HG03457 (cell line): ENCODE results near the gene VPS9D1.

Experiments used
- ATAC-seq: cut with Tn5 transposase; IDR thresholded peaks from one replicate; pipeline ENCODE4 v1.9.1; 2021; ENCODE audit warnings: moderate number of reproducible peaks; ENCODE audit not compliant: unreplicated experiment

VPS9D1 gene

DNA sequence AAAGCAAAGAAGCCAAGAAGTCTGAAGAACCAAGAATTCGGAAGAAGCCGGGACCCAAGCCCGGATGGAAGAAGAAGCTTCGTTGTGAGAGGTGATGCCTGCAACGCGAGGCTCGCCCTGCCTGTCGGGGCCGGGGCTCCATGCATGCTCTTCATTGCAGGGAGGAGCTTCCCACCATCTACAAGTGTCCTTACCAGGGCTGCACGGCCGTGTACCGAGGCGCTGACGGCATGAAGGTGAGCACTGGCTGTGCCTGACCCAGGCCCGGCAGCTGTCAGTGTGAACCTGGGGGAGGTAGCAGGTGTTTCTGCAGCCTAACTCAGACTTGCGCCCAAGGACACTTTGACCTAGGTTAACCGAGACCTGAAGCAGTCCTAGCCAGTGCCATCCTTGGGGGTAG lies 12.6 kb upstream of the VPS9D1 start:
- no peak for ATAC-seq

DNA sequence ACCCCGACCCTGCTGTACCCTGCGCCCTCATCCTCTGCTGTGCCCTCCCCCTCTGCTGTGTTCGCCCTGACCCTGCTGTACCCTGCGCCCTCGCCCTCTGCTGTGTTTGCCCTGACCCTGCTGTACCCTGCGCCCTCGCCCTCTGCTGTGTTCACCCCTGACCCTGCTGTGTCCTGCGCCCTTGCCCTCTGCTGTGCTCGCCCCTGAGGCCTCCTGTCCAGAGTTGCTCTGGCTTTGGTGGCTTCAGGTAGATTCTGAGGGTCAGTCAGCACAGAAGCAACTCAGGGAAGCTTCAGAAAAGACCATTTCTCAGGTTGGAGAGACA lies 12.2 kb upstream of the VPS9D1 start:
- no peak for ATAC-seq

DNA sequence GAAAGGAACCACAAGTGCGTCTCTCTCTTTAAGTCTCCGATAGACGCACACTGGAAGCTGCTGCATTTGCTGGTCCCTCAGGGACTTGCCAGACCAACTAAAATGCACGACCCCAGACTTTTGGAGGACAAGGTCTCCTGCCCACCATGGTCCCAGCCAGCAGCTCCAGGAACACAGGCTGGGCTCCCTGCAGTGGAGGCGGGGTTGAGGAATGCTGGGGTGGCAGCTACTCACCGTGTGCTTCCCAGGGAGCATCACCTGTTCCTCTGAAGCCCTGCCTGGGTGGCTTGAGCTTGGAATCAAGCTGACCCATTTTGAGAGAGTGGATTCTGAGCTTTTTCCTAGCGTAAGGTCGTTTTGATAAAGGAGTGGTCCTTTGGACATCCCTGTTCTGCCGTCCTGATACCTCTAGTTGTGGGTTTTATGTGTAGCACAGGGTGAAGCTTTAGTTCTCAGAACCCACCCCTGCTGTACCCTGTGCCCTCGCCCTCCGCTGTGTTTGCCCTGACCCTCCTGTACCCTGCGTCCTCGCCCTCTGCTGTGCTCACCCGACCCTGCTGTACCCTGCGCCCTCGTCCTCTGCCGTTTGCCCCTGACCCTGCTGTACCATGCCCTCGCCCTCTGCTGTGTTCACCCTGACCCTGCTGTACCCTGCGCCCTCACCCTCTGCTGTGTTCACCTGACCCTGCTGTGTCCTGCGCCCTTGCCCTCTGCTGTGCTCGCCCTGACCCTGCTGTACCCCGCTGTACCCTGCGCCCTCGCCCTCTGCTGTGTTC lies 11.6 kb upstream of the VPS9D1 start:
- no peak for ATAC-seq

DNA sequence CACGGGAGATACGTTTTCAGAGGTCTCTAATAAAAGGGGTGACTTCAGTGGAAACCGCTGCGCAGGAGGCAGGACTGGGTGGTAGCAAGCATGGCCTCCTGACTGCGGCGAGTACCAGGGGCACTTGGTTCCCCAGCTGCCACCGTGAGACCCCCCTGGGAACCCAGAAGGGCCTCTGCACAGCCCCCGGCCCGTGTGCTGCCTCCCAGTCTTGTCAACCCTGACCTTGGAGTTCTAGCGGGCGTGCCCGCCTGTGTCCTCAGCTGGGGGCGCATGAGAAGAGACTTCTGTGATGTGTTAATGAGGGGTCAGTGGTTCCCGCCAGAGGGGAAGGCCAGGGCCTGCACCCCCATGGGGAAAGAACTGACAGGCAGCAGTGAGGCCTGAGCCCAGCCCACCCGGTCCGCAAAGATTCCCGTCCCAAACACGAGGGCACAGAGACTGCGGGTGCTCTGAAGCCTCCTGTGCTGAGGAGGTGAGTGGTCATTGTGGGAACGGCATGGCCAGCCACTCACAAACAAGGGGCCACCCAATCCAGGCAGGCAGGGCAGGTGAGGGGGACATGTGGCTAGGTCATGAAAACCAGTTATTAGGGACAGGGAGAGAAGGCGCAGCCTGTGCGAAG lies 10.0 kb upstream of the VPS9D1 start:
- ATAC-seq: no peak

DNA sequence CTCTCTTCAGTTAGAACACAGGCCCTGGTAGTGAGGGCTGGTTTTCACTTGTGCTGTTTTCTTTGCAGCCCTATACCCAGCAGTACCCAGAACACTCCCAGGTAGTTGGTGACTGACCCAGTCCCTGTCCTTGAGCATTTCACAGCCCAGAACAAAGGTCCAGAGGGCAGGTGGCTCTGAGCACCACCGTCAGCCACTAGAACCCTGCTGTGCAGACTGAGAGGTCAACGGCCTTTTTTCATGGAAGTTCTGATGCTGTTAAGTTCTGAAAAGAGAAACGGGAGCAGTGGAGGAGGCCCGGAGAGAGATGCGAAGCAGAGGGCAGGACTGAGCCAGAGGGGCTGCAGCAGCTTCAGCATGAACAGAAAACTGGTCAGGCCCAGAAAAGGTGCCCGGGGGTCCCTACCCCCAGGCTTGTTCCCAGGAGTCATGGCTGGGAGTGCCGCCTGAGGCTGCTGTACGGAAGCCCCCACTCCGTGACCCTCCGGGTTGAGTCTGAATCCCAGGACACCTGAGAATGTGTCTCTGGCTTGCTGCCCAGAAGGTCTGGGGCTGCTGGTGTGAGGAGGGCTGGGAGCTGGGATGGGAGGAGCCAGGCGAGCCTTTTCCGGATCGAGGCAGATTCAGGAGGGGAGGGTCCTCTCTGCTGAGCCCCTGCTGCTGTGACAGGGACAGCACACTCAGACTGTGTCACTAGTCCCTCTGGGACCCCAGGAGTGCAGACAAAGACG lies 9.3 kb upstream of the VPS9D1 start:
- no peak for ATAC-seq

DNA sequence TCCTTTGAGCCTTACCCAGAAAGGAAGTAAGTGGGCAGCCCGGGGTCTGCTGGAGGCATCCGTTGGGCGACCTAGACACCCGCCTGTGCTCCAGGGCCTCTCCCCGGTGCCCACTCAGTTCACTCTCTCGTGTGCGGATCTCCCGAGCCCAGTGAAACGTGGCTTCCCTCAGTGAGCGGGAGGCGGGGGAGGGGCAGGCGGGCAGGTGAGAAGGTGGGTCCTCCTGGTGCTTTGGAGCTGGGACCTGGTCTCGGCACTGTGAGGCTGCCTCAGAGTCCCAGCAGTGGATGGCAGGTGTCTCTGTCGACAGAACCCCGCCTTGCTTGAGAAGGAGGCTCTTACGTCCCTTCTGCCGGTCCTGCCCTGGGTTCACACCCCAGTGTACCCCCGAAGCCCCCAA lies 8.6 kb upstream of the VPS9D1 start:
- ATAC-seq: no peak

DNA sequence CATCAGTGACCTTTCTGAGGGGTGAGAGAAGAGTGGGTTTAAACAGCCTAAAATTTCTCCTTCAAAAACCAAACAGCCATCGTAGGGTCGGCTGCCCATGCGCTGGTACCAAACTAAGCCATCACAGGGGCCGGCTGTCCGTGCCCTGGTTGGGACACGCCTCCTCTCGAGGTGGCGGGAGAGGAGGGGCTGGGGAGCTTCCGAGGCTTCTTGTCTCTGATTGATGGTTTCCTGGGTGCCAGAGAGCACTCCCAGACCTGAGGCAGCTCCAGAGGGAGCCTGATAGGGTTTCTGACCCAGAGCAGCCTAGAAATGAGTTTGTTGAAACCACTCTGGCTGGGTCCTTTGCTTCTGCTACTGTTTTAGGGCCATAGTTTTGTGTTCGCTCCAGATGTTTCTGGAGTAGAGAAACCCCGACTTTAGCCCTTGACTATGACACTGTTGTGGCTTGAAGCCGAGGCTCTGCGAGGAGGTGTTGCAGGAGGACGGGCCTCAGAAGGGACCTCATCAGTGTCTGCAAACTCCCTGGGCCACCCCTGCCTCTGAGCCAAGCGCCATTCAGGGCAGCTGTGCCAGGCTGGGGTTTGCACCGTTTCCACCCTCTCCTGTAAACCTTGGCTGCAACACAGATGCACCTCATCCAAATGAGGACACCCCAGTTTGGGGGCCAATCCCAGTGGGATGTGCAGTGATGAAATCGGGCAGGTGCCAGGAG lies 6.9 kb upstream of the VPS9D1 start:
- ATAC-seq: no peak

DNA sequence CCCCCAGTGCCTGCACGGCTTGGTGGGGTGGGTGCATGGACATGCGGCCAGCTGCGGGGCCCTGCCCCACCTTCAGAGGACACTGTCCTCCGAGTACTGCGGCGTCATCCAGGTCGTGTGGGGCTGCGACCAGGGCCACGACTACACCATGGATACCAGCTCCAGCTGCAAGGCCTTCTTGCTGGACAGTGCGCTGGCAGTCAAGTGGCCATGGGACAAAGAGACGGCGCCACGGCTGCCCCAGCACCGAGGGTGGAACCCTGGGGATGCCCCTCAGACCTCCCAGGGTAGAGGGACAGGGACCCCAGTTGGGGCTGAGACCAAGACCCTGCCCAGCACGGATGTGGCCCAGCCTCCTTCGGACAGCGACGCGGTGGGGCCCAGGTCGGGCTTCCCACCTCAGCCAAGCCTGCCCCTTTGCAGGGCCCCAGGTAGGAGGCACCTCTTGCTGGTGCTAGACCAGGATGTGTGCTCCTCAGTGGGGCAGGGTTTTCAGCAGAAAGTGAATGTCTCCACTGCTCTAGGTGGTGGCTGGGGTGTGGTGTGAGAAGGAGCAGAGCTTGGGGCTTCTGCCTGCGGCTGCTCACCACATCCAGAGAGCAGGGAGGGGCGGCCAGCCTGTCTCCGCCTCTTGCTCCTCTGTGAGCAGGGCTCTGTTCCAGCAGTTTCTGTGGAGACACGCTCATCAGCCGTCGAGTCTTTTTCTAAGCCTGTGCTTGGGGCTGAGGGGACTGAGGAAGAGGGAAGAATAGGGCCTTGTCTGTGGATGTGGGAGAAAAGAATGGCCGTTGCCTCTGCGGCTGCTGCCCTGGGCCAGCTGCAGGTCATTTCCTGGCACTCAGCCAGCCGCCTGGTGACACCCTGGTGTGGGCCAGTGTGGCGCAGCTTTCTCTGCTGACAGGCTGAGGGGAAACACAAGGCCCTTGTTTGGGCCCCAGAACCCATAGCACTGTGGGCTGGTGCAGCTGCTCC lies 2.9 kb upstream of the VPS9D1 start:
- no peak for ATAC-seq

DNA sequence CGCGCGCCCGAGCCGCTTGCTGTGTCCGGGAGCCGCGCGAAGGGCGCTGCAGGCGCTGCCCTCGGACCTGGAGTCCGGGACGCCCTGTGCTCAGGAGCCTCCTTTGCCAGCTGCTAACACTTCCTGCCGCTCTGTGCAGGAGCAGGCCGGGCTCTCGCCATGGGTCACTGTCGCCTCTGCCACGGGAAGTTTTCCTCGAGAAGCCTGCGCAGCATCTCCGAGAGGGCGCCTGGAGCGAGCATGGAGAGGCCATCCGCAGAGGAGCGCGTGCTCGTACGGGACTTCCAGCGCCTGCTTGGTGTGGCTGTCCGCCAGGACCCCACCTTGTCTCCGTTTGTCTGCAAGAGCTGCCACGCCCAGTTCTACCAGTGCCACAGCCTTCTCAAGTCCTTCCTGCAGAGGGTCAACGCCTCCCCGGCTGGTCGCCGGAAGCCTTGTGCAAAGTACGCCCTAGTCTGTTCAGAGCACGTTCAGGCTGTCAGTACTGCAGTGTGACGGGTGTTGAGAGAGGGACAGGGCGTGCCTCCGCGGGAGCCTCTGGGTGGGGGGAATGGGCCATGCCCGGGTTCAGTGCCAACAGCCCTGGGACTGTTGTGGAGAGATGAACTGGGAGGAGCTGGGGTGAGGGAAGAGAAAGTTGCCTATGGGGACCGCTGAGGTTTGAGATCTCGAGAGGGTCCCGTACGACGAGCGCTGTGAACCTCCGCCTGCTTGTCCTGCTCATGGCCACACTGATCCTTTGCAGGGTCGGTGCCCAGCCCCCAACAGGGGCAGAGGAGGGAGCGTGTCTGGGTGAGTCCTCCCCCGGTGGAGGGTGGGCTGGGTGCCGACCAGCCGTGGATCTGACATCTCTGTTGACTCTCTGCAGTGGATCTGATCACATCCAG lies 1.9 kb upstream of the VPS9D1 start:
- ATAC-seq: no peak

DNA sequence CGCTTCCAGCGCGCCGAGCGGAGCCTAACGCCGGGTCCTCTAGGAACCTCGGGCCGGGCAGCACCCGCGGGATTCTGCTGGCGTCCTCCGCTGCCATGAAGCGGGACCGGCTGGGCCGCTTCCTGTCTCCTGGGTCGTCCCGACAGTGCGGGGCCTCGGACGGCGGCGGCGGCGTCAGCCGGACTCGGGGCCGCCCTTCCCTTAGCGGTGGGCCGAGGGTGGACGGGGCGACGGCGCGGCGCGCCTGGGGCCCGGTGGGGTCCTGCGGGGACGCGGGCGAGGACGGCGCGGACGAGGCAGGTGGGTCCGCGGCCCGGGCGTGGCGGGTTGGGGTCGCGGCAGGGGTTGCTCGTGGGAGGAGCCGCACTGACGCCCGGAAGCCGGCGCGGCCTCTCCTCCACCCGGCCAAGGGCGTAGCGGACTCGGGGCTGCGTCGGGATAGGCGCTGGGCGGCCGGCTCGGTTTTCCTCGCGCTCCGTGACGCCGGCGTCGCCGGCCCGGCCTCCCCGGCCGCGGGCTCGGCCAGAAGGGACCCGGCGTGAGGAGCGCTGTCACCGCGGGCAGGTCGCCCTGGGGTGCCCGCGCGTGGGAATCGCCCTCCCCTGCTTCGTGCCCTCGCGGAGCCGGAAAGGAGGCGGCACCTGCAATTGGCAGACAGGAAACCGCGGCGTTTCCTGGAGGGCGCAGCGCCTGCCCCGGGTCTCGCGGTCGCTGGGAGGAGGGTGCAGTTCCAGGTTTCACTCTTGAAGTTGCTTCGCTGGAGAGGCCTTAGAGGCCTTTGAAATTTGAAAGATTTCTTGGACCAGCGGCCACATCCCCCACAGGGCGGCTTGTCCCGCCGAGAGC lies 1.1 kb upstream of the VPS9D1 start:
- no peak for ATAC-seq

DNA sequence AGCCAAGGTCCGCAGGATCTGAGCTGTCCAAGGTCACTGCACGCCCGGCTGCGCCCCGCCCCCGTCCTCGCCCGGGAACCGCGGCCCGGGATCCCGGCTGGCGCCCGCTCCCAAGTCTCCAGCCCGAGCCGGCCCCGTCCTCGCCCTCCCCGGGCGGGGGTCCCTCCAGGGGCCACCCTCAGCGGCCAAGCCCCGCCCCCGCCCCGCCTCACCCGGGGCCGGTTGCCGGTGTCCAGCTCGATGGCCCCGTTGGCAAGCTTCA lies 216 bp downstream of the VPS9D1 start:
- ATAC-seq: no peak

DNA sequence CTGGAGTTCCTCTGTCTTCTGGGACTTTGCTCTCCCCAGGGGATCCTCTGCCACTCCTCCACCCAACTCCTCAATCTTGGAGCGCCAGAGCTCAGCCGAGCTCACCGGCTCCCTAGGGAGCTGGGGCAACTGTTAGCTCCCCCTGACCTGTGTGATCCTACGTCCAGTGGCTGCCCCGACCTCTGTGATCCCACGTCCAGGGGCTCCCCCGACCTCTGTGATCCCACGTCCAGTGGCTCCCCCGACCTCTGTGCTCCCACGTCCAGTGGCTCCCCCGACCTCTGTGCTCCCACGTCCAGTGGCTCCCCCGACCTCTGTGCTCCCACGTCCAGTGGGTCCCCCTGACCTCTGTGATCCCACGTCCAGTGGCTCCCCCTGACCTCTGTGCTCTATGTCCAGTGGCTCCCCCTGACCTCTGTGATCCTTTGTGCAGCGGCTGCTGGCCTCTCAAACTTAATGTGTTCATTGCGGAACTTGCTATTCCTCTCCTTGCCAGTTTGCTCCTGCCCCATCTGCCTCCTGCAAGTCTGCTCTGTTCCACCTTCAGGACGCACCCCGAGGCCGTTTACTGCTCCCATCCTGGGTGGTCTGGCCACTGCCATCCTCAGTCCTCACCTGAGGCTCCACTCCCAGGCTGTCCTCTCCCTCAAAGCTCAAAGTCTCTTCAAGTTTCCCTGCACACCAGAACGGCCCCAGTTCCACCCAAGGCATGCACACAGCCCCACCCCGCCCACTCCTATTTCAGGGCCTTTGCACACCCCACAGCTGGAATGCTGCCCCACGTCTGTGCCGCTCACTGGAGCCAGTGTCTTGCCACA lies 2.8 kb downstream of the VPS9D1 start:
- ATAC-seq: no peak

DNA sequence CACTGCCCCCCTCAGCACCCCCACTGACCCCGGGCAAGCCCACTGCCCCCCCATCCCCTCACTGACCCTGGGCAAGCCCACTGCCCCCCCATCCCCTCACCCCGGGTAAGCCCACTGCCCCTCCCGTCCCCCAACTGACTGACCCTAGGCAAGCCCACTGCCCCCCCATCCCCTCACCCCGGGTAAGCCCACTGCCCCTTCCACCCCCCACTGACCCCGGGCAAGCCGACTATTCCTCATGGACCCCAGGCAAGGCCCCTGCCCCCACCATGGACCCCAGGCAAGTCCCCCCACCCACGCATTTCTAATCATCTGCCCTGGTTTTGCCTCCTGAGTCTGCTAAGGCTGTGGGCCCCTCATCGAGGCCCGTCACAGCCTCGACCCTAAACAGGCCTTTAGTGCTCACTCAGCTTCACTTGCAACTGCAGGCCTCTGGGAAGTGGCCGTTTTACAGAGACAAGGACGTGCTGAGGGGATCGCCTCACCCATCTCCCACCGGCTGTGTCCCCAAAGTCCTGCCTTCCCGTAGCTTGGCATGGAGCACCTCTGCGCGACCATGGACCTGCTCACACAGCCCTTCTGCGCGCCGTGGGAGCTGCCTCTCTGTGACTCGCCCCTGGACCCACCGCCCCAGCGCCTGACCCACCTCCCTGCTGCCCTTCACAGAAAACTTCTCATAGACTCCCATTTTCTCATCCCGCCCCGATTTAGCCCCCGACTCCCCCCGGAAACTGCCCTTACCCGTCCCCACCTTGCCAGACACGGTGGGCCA lies 3.6 kb downstream of the VPS9D1 start:
- no peak for ATAC-seq

DNA sequence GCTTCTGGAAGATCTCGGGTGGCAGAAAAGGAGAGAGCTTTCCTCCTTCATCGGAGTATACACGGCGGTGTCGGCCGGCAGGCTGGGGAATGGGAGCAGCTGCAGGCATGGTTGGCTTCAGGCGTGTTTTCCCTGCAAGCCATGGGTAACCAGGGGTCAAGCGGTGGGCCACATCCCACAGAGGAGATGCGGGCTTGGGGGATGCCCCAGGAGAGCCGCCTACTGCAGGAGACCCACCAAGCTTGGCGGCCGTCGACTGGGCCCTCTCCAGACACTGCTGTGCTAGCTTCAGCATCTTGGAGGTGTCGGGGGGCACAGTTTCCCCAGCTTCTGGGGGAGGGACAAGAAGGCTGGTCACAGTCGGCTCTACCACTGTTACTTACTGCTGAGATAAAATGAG lies 4.2 kb downstream of the VPS9D1 start:
- ATAC-seq: no peak

DNA sequence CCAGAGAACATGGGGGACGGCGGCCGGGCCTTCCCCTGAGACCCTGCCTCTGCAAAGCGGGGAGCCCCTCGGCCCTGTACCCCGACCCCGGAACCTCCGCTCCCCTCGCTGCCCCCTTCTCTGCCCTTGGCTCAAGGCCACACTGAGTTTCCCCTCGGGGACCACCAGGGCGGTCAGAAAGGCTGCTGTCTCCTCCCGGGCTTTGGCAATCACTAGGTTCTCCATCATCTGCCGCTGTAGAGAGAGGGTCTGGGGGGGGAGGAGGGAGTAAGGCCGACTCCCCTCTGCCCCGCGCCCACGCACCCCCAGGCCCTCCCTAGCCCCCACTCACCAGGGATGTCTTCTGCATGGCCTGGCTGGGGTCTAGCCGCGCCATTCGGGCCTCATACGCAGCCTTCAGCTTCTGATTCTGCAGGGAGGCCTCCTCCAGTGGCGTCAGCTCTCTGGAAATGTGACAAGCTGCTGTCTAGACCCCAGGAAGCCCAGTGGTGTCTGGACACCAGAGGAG lies 8.4 kb downstream of the VPS9D1 start:
- ATAC-seq: no peak

DNA sequence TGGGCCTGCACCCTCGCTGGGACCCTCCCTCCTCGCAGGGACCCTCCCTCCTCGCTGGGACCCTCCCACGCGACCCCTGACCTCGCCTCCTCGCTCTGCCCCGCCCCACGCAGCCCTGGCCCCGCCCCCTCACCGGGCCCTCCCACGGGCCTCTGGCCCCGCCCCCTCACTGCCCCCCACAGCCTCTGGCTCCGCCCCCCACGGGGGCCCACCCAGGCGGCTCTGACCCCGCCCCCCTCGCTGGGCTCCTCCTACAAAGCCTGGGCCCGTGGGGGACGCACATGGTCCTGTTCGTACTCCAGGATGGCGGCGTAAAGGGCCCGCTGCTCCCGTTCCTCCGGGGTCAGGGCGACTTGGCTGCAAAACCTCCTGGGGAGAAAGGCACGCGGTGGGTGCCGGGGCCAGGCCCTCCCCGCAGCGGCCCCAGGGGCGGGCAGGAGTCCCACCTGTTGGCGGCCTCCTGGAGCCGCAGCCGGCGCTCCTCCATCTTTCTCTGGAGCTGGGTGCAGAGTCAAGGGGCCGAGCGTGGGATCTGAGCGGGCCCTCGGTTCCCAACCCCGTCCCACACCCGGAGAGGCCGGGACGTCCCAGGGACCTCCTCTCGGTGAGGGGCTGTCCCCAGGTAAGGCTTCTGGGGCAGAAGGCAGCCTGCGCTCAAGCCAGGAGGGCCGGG lies 9.0 kb downstream of the VPS9D1 start:
- no peak for ATAC-seq
